Activated CD8-positive, alpha-beta memory T cell treated with anti-CD3 and anti-CD28 coated beads for 4 hours (primary cell): Measurements from ENCODE around the gene SMIM14.

Source experiments
- DNase-seq, 2 donors: peaks; one replicate each; pipeline ENCODE4 v3.0.0-alpha.2; 2020; ENCODE audit warnings: low read depth in 2 of 2

The SMIM14 gene

DNA sequence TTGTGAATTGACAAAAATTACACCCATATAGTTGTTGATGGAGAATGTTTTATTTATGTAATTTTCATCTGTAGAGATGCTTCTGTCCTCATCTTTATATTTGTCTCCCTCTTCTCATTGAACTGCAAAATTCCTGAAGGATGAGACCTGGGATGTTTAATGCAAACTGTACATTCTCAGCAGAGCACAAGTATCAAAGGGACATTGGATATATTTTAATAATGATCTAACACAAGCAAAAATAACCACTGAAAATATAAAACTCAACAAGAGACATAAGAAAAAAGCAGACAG lies 140.0 kb downstream of the SMIM14 start:
- no peak for DNase-seq

DNA sequence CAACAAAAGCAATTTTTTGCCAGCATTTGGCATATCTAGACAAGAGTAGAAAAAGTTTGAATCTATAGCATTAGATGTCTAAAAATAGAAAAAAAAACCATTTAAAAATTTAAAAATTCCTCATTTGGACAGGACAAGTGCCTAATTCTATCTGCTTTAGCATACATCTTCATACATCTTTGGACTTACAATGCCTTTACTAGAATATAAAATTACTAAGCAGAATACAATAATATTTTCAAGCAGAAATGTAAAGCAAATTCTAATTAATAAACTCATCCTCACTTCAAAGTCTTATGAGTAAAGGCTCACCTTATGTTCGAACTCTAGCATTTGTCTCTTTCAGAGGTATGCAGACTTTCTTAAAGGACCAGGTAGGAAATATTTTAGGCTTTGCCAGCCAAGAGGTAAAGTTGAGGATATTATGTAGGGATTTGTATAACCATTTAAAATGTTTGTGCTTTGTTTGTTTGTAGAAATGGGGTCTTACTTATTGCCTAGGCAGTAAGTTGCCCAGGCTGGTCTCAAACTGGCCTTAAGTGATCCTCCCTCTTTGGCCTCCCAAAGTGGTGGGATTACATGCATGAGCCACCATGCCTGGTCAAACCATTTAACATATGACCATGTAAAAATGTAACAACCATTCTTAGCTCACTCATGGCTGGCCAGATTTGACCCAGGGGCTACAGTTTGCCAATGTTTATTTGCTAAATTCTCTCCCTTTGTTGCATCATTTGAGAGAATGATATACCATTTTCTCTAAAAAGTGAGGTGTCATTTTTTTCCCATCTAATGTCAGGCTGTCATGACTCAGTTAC lies 140.5 kb downstream of the SMIM14 start:
- DNase-seq: no peak
